A673 (cell line): ENCODE measurements around the gene GRIN3A.

ENCODE experiments used
- CTCF ChIP-seq: fragments of 300-800, 200-600 bp; sonication (generic); conservative IDR thresholded peaks from 2 replicates; pipeline ENCODE4 v1.5.1; 2017; ENCODE audit warnings: low read depth, mild to moderate bottlenecking, antibody characterized with exemption, low read length, moderate library complexity, mixed read lengths
- EZH2 ChIP-seq: fragments of 200-600 bp; sonication (generic); IDR thresholded peaks from 2 replicates; pipeline ENCODE4 v1.6.1; 2017; ENCODE audit warnings: borderline replicate concordance, low read depth, mild to moderate bottlenecking, mixed read lengths, antibody characterized with exemption, low read length; ENCODE audit not compliant: poor library complexity, severe bottlenecking

DNA sequence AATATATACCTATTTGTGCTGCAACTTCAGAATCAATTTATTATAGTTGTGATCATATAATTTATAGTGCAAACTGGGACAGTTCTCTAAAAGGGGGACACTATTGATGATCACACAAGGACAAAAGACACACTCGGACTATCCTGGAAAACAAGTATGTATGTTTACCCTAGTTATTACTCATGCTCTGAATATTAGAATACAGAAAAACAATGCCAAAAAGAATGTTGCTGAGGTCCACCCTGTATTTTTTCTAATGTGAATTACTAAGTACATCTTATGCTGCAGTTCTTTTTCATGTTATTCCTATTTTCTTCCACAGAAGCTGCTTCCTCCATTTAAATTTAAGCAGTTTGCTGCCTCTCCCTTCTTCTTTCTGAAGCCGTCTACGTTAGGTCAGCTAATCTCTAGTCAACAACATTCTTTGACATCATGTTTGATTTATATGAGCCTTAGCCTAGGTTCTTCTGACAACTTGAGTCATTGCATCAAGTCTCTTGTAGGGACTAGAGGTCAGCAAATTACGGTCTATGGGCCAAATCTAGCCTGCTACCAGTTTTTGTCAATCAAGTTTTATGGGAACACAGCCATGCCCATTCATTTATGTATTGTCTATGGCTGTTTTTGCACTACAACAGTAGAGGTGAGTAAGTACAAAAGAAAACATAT is 103.6 kb downstream of the GRIN3A start:
- TF ChIP-seq CTCF: no peak
- TF ChIP-seq EZH2: no peak
